Lower lobe of right lung (tissue), 2 donors: ENCODE measurements around the gene ZFP69. TPM values are rescaled to one million over a fixed set of nuclear protein-coding genes. Genes with fewer than 3 reads are reported as not detected.

Experiments
- ATAC-seq, 2 donors: fragments of 200-7000 bp; cut with Tn5 transposase; one replicate each; pipeline ENCODE4 v1.9.1; 2020 to 2022; ENCODE audit warnings: mild to moderate bottlenecking in 2 of 2, moderate library complexity in 2 of 2
- DNase-seq: peaks from one replicate; pipeline ENCODE4 v3.0.0-alpha.2; 2020
- H3K27ac ChIP-seq: fragments of 200-600 bp; one replicate; pipeline ENCODE4 v1.8.0; 2022
- H3K27me3 ChIP-seq: fragments of 200-600 bp; one replicate; pipeline ENCODE4 v1.8.0; 2022; ENCODE audit warnings: low read depth
- H3K36me3 ChIP-seq: fragments of 200-600 bp; one replicate; pipeline ENCODE4 v1.8.0; 2022; ENCODE audit warnings: mild to moderate bottlenecking
- H3K4me1 ChIP-seq: fragments of 200-600 bp; one replicate; pipeline ENCODE4 v1.8.0; 2022
- H3K4me3 ChIP-seq: fragments of 200-600 bp; one replicate; pipeline ENCODE4 v1.8.0; 2022; ENCODE audit warnings: mild to moderate bottlenecking
- H3K9me3 ChIP-seq: fragments of 200-600 bp; one replicate; pipeline ENCODE4 v1.8.0; 2022
- CTCF ChIP-seq: fragments of 200-600 bp; IDR thresholded peaks from one replicate; pipeline ENCODE4 v1.8.0; 2022; ENCODE audit warnings: antibody characterized with exemption, mild to moderate bottlenecking
- intact Hi-C: fragments of 100-400 bp; cut with DNase I; formaldehyde crosslinking; loops from one replicate; pipeline ENCODE4 v1.11.0; 2022
- total RNA-seq: library from RNA; stranded (reverse); fragmentation: NEBNext Ultra II Directional; extraction: Animal tissue kit (Norgen Biotek cat#: 25700); gene quantifications from one replicate; pipeline ENCODE4 v1.2.1, GENCODE V29; 2021
- donor health status: DM: no; HTN: yes; CAD: no; lungs with severe emphysema.

Gene ZFP69
- total RNA-seq, 1 donor from 2014 or later, result 3.6 TPM

- H3K27ac ChIP-seq, result no peak overlapping the region
- H3K36me3 ChIP-seq, result peaks cover 11% of the 10 kb centered on the region
- no peak for TF ChIP-seq CTCF
- H3K9me3 ChIP-seq, result peaks cover 33% of the 10 kb centered on the region
- ATAC-seq (no peak), DNase-seq (no peak)
- H3K4me1 ChIP-seq, result no peaks in the 10 kb centered on the region
- H3K27me3 ChIP-seq, result no peaks in the 10 kb centered on the region
- no peak overlapping the region for H3K4me3 ChIP-seq
- intact Hi-C loops, result no loop called here
Measured at GRCh38 chr1:40519517-40519916, 42.4 kb downstream of the ZFP69 start.

GRCh38 chr1:40530735-40531380 is 53.8 kb downstream of the ZFP69 start:
- H3K4me3 ChIP-seq, result peak overlapping the region; percentile 70
- H3K27me3 ChIP-seq, result no peaks in the 10 kb centered on the region
- no peaks in the 10 kb centered on the region for H3K36me3 ChIP-seq
- no peaks in the 10 kb centered on the region for H3K9me3 ChIP-seq
- no peak for TF ChIP-seq CTCF
- ATAC-seq, result peak; percentile 25 to 40
- DNase-seq, result no peak
- peaks cover 18% of the 10 kb centered on the region for H3K4me1 ChIP-seq
- intact Hi-C loops, result no loop called here
- peak overlapping the region; percentile 84 for H3K27ac ChIP-seq

GRCh38 chr1:40531381-40532061 is 54.4 kb downstream of the ZFP69 start, which contains the start of gene ZNF684:
ZNF684 (plus strand) TSS chr1:40531637; CDS start chr1:40533167, 1,530 bp downstream.
- TF ChIP-seq CTCF, result no peak
- Histone ChIP-seq H3K27ac (peak within 1 kb of the TSS; percentile 84), H3K27me3 (no peaks in the 10 kb centered on the region), H3K36me3 (no peaks in the 10 kb centered on the region), H3K9me3 (no peaks in the 10 kb centered on the region), H3K4me1 (peaks cover 18% of the 10 kb centered on the region), H3K4me3 (peak within 1 kb of the TSS; percentile 70)
- ATAC-seq (peak; percentile 100), DNase-seq (peak; percentile 91)
- intact Hi-C loops, result no loop called here

- no peaks in the 10 kb centered on the region for H3K36me3 ChIP-seq
- H3K9me3 ChIP-seq, result no peaks in the 10 kb centered on the region
- no peak for TF ChIP-seq CTCF
- intact Hi-C loops, result no loop called here
- H3K27ac ChIP-seq, result peak overlapping the region; percentile 84
- no peak for ATAC-seq
- no peak for DNase-seq
- H3K4me1 ChIP-seq, result peaks cover 18% of the 10 kb centered on the region
- H3K4me3 ChIP-seq, result peak overlapping the region; percentile 70
- no peaks in the 10 kb centered on the region for H3K27me3 ChIP-seq
Measured at GRCh38 chr1:40532062-40532389, 54.9 kb downstream of the ZFP69 start.

GRCh38 chr1:40532844-40533424 is 55.8 kb downstream of the ZFP69 start:
- no peaks in the 10 kb centered on the region for H3K9me3 ChIP-seq
- ATAC-seq (peak; percentile 57), DNase-seq (no peak)
- no peak overlapping the region for H3K27ac ChIP-seq
- no peaks in the 10 kb centered on the region for H3K36me3 ChIP-seq
- H3K4me1 ChIP-seq, result peaks cover 18% of the 10 kb centered on the region
- no peaks in the 10 kb centered on the region for H3K27me3 ChIP-seq
- intact Hi-C loops, result no loop called here
- H3K4me3 ChIP-seq, result no peak overlapping the region
- TF ChIP-seq CTCF, result peak; percentile 54
